Keratinocyte (primary cell): Measurements from ENCODE around the gene GLIS2. TPM values are rescaled to one million over a fixed set of nuclear protein-coding genes. Genes with fewer than 3 reads are reported as not detected.

ENCODE experiments used
- DNase-seq: peaks from one replicate; pipeline ENCODE4 v3.0.0-alpha.2; 2011; ENCODE audit warnings: low read depth, missing footprints, low spot score
- FAIRE-seq: peaks from 2 replicates; lab custom pipeline; 2011; peaks lifted over from hg19 to GRCh38; lab: Jason Lieb, UNC
- H2AFZ ChIP-seq: 2 replicates; pipeline ENCODE4 v1.6.0; 2012; ENCODE audit warnings: low read length, control low read depth, inconsistent platforms; ENCODE audit not compliant: control insufficient read depth
- H3K27ac ChIP-seq: 2 replicates; pipeline ENCODE4 v1.5.1; 2011; ENCODE audit warnings: low read length; ENCODE audit not compliant: control insufficient read depth, insufficient read depth
- H3K27me3 ChIP-seq: 3 replicates; pipeline ENCODE4 v1.6.0; 2011; ENCODE audit warnings: low read length; ENCODE audit not compliant: control insufficient read depth, insufficient read depth; ENCODE audit errors: extremely low read depth
- H3K36me3 ChIP-seq, 2 experiments: 2 replicates in 1 of 2; 3 replicates in 1 of 2; pipeline ENCODE4 v1.5.1; 2011; ENCODE audit warnings: low read length in 2 of 2, mild to moderate bottlenecking in 1 of 2; ENCODE audit not compliant: control insufficient read depth in 2 of 2, insufficient read depth in 2 of 2; ENCODE audit errors: extremely low read depth in 1 of 2
- H3K4me1 ChIP-seq: 3 replicates; pipeline ENCODE4 v1.5.1; 2011; ENCODE audit warnings: low read length; ENCODE audit not compliant: control insufficient read depth, insufficient read depth; ENCODE audit errors: extremely low read depth
- H3K4me2 ChIP-seq: 3 replicates; pipeline ENCODE4 v1.6.0; 2011; ENCODE audit warnings: low read depth, low read length; ENCODE audit not compliant: control insufficient read depth, insufficient read depth; ENCODE audit errors: extremely low read depth
- H3K4me3 ChIP-seq, 3 experiments: fragments of 200-600 bp in 1 of 3; sonication (generic) in 1 of 3; 2 replicates in 2 of 3; 3 replicates in 1 of 3; pipeline ENCODE4 v1.5.1; 2011 to 2016; ENCODE audit warnings: low read length in 3 of 3, mild to moderate bottlenecking in 3 of 3, control low read depth in 2 of 3, inconsistent platforms in 1 of 3, low read depth in 1 of 3, mixed read lengths in 1 of 3, mixed run types in 1 of 3, moderate library complexity in 1 of 3; ENCODE audit not compliant: control insufficient read depth in 2 of 3, insufficient read depth in 2 of 3; ENCODE audit errors: extremely low read depth in 1 of 3
- H3K79me2 ChIP-seq: 2 replicates; pipeline ENCODE4 v1.6.0; 2012; ENCODE audit warnings: low read length; ENCODE audit not compliant: control insufficient read depth, insufficient read depth
- H3K9ac ChIP-seq: 3 replicates; pipeline ENCODE4 v1.6.0; 2011; ENCODE audit warnings: low read length; ENCODE audit not compliant: control insufficient read depth, insufficient read depth; ENCODE audit errors: extremely low read depth
- H3K9me1 ChIP-seq: 3 replicates; pipeline ENCODE4 v1.6.0; 2011; ENCODE audit warnings: low read length; ENCODE audit not compliant: control insufficient read depth, insufficient read depth; ENCODE audit errors: extremely low read depth
- H3K9me3 ChIP-seq: 2 replicates; pipeline ENCODE4 v1.5.1; 2012; ENCODE audit warnings: low read depth, low read length; ENCODE audit not compliant: control insufficient read depth
- H4K20me1 ChIP-seq: 3 replicates; pipeline ENCODE4 v1.6.0; 2011; ENCODE audit warnings: low read length; ENCODE audit not compliant: control insufficient read depth, insufficient read depth; ENCODE audit errors: extremely low read depth
- EZH2 ChIP-seq: IDR thresholded peaks from one replicate; pipeline ENCODE4 v1.6.1; 2012; ENCODE audit warnings: inconsistent platforms, mild to moderate bottlenecking, low read length, moderate library complexity
- dilution Hi-C: fragments of 300-500 bp; cut with MboI; formaldehyde crosslinking; loops from one replicate; pipeline ENCODE4 v1.7.0; 2020; ENCODE audit warnings: low sequenced_read_pairs; ENCODE audit not compliant: extremely low pct_ligation_motif_present
- polyA plus RNA-seq, 5 experiments: library from polyadenylated mRNA; depleted of rRNA in 3 of 5; stranded (reverse) in 3 of 5; stranded (forward) in 1 of 5; unstranded in 1 of 5; fragments of >200 nt; gene quantifications; 1 replicate in 1 of 5; 2 replicates in 3 of 5; 3 replicates in 1 of 5; pipeline versions ENCODE4 v1.2.1 to v1.2.3, GENCODE V29; 2011 to 2012; ENCODE audit warnings: missing spikeins in 2 of 5, low read depth in 1 of 5, low replicate concordance in 1 of 5
- TF ChIP-seq, protein P1 (sequence below), 3 experiments: IDR thresholded peaks in 1 of 3; conservative IDR thresholded peaks in 1 of 3; optimal IDR thresholded peaks in 1 of 3; 2 replicates in 2 of 3; 3 replicates in 1 of 3; pipeline versions ENCODE3 to v1.5.1; 2011; ENCODE audit warnings: low read length in 3 of 3, mild to moderate bottlenecking in 3 of 3, moderate library complexity in 2 of 3, control low read depth in 1 of 3, inconsistent platforms in 1 of 3; ENCODE audit not compliant: insufficient read depth in 2 of 3; ENCODE audit errors: extremely low read depth in 1 of 3

The GLIS2 gene
- polyA plus RNA-seq, 1 donor (not counting 4 experiments of a cell fraction or from before 2014, with no cell fraction given) = 0.63 TPM

DNA sequence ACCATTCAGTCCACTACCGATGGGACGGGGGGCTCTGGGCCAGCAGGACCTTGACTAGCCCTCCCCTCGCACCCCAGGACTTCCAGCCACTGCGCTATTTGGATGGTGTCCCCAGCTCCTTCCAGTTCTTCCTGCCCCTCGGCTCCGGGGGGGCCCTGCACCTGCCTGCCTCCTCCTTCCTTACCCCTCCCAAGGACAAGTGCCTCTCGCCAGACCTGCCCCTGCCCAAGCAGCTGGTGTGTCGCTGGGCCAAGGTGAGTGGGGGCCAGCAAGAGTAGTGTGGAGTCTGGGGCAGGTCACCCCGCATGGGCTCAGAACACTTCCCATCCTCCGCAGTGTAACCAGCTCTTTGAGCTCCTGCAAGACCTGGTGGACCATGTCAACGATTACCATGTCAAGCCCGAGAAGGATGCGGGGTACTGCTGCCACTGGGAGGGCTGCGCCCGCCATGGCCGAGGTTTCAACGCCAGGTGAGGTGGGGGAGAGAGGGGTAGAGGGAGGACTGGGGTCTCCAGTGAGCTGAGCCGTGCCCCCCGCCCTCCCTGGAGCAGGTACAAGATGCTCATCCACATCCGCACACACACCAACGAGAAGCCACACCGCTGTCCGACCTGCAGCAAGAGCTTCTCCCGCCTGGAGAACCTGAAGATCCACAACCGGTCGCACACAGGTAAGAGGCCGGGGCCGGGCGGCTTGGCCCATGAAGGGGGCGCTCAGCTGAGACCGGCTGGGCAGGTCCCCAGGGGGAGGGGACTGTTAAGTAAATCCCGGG lies 19.0 kb downstream of the GLIS2 start:
- FAIRE-seq = no peak
- H3K27me3 ChIP-seq = no peaks in the 10 kb centered on the region
- dilution Hi-C loops = no loop called here

GRCh38 chr16:4336701-4337539 lies 21.1 kb downstream of the GLIS2 start:
- Histone ChIP-seq H3K27me3 (no peaks in the 10 kb centered on the region), H3K4me3 (no peak overlapping the region), H3K36me3 (peaks cover 11 to 26% of the 10 kb centered on the region in 2 experiments), H3K9ac (no peak overlapping the region), H3K27ac (no peak overlapping the region), H3K9me3 (no peaks in the 10 kb centered on the region), H2AFZ (no peak overlapping the region), H3K9me1 (no peaks in the 10 kb centered on the region), H3K4me2 (no peak overlapping the region), H3K4me1 (no peaks in the 10 kb centered on the region), H3K79me2 (peaks cover 10% of the 10 kb centered on the region), H4K20me1 (no peaks in the 10 kb centered on the region)
- no peak for FAIRE-seq
- dilution Hi-C loops = no loop called here
- TF ChIP-seq, protein P1, sequence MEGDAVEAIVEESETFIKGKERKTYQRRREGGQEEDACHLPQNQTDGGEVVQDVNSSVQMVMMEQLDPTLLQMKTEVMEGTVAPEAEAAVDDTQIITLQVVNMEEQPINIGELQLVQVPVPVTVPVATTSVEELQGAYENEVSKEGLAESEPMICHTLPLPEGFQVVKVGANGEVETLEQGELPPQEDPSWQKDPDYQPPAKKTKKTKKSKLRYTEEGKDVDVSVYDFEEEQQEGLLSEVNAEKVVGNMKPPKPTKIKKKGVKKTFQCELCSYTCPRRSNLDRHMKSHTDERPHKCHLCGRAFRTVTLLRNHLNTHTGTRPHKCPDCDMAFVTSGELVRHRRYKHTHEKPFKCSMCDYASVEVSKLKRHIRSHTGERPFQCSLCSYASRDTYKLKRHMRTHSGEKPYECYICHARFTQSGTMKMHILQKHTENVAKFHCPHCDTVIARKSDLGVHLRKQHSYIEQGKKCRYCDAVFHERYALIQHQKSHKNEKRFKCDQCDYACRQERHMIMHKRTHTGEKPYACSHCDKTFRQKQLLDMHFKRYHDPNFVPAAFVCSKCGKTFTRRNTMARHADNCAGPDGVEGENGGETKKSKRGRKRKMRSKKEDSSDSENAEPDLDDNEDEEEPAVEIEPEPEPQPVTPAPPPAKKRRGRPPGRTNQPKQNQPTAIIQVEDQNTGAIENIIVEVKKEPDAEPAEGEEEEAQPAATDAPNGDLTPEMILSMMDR (optimal IDR thresholded peaks at IDR 0.05 in 1 of 3, IDR thresholded peaks at IDR 0.05 in 1 of 3, conservative IDR thresholded peaks at IDR 0.05 in 1 of 3; ENCODE audit: extremely low read depth in 1 of 3, insufficient read depth in 2 of 3, low read length in 3 of 3) = no peak
- TF ChIP-seq EZH2 = no peak
- no peak for DNase-seq

More for the DNA sequence above, 19.0 kb downstream of the GLIS2 start:
- Histone ChIP-seq H3K9me1 (no peaks in the 10 kb centered on the region), H3K4me2 (no peak overlapping the region), H3K27ac (no peak overlapping the region), H3K9ac (no peak overlapping the region), H4K20me1 (peaks cover 3% of the 10 kb centered on the region), H3K36me3 (peaks cover 7 to 9% of the 10 kb centered on the region in 2 experiments), H2AFZ (no peak overlapping the region), H3K9me3 (no peaks in the 10 kb centered on the region), H3K4me1 (no peaks in the 10 kb centered on the region), H3K79me2 (peaks cover 2% of the 10 kb centered on the region), H3K4me3 (no peak overlapping the region)
- DNase-seq = no peak
- no peak for TF ChIP-seq EZH2
- TF ChIP-seq, protein P1 (optimal IDR thresholded peaks at IDR 0.05 in 1 of 3, IDR thresholded peaks at IDR 0.05 in 1 of 3, conservative IDR thresholded peaks at IDR 0.05 in 1 of 3; ENCODE audit: extremely low read depth in 1 of 3, insufficient read depth in 2 of 3, low read length in 3 of 3) = no peak
